Activated gamma-delta T cell treated with Interleukin-2 at 50 U/mL for 16 hours (primary cell): ENCODE results near the gene LARP1B.
"Not testable (repeated sequence)": the region's sequence is repeated elsewhere in the genome, so short reads cannot be mapped to it uniquely, and the experiment has no call there.

ENCODE experiments used
- DNase-seq: peaks from one replicate; pipeline ENCODE4 v3.0.0-alpha.2; 2020

The LARP1B gene

DNA sequence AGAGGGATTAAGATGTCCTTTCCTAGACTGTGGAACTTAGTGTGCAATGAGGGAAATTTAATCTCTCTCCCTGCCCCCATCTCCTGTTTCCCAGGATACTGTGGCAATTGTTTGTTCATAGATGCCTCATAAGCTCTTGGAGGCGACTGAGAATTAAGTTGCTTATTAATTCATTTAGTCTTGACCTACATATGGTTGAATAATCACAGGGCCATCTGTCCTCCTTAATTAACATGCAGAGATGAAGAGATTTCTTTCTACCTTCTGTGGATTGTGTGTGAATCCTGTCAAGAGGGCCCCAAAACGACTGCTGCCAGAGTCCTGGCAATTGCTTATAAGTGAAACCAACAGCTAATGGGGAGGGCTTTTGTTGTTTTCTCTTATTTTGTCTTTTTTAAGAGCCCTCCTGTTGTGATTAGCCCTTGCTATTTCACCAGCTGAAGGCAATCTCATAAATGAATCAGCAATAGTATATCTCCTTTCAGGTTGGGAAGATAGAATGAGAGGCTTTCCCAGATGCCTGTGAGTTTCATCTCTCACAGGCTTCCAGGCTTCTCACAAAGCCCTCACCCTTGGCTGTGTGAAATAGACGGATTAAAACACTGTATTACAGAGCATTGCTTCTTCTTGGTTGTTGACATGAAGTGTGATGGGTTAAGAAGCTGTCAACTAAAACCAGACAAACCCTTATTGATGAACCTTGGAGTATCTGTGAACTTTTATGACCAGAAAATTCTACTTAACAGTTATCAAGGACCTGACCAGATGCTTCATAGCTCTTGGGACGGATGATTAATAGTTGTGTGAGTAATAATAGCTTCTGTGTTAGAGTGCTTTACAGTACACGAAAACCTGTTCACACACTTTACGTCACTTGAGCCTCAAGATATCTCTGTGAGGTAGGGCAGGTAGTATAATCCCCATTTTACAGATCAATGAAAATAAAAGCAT is 168.0 kb downstream of the LARP1B start:
- DNase-seq = no peak

DNA sequence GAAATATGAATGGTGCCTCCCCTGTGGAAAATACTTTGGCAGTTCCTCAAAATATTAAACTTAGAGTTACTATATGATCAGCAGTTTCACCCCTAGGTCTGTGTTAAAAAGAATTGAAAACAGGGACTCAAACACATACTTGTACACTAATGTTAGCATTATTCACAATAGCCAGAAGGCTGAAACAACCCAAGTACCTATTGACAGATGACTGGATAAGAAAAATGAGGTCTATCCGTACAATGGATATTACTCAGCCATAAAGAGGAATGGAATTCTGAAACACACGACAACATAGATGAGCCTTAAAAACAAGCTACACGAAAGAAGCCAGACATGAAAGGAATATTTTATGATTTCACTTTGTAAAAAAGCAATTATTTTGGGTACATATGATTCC is 171.6 kb downstream of the LARP1B start:
- DNase-seq = no peak

GRCh38 chr4:128234836-128235235 is 173.7 kb downstream of the LARP1B start:
- DNase-seq = no peak

DNA sequence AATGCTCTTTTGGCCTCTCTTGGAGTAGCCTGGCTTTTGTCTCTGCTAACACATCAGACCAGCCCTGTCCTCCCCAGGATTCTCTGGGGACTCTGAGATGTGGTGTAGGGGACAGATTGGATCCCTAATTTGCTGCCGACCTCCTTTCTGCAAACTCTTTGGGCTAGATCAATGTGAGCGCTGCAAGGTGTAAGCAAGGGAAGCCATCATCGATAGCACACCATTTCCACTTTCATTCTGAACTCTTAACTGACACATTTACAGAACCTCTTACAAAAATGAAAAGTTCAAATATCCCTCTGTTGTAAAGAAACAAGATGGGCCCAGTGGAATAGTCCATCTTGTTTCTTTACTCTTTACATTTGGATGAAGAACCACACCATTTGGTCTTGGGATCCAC is 179.9 kb downstream of the LARP1B start:
- DNase-seq = no peak

DNA sequence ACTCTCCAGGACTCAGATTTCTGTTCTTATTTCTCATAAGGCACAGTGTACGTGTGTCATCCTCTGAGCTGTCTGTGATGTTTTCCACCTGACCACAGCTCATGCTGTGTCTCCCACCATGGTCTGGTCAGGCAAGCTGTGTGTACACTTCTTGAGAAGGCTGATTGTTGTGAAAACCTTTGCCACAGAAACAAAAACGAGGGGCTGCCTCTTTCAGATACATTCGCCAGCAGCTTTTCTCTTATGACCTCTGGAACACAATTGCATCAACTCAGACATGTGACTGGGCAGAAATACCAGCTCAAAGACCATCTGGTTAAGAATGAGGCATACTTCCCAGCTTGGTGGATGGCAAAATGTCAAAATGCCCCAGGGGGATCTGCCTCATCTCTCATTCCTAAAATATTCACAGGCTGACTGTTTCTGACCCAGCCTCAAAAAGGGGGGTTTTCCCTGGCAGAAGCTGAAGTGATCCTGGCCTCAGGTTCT is 180.4 kb downstream of the LARP1B start:
- no peak for DNase-seq

DNA sequence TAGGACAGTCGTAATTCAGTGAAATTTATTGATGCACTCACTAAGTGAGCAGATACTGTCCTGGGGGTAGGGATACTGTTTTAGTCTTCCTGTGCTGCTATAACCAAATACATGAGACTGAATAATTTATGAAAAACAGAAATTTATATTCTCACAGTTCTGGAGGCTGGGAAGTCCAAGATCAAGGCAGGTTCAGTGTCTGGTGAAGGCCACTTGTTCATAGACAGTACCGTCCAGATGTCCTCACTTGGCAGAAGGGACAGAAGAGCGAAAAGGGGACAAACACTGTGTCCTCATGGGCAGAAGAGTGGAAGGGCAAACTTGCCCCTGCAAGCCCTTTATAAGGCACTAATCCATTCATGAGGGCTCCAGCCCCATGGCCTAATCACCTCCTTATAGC is 180.9 kb downstream of the LARP1B start:
- no peak for DNase-seq

DNA sequence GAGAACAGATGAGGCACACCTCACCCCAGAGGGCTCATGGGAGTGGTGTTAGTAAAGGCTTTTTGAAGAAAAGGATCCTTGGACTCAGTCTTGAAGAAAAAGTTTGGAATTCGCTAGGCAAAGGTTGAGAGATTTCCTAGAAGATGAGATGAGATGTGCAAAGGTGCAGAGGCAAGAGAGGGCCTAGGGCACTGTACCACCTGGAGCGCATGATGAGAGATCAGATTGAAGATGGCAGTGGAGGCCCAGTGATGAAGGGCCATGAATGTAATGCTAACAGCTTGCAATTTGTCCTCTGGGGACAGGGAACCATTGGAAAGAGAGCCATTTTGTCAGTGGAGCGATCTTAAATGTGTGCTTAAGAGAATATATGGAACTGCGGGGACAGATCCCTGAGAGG is 181.5 kb downstream of the LARP1B start:
- DNase-seq = no peak

GRCh38 chr4:128244379-128244778 is 183.3 kb downstream of the LARP1B start:
- no peak for DNase-seq

- not testable (repeated sequence) for DNase-seq
These were observed 184.3 kb downstream of the LARP1B start for GRCh38 chr4:128245391-128245790.

GRCh38 chr4:128247906-128248305 is 186.8 kb downstream of the LARP1B start:
- DNase-seq = no peak

DNA sequence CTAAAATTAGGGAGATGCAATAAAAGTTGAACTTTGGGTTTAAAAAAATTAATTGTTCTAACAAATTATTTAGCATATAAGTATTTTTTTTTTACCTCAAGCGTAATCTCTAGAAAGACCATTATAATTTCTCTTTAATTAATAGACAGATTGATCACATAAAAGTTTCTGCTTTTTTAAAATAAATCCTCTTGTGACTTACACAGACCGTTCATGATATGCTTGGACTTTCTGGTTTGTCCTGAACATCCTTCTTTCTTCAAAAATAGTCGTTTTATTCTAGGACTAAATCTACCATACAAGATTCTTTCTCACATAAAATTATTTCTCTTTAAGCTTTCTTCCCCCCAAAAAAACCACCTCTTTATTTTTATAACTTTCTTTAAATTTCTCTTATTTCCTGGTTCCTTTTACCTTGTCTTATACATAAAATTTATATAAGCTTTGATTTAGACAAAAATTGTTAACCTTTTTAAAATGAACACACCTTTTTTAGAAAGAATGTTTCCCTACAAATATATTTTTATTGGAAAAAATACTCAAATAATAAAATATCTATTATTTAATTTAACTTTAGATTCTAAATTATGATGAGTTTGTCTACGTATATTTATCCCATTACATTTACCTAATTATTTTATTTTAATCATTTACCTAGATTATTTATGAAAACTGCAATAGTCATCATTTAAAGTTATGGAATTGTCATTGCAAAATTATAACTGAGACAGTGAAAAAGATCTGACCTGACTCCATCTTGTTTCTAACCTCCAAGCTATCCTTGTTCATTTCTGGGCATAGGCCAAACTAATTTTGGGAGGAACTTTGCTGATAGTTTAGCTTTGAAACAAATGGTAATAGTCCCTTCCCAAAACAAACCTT is 188.9 kb downstream of the LARP1B start:
- no peak for DNase-seq

DNA sequence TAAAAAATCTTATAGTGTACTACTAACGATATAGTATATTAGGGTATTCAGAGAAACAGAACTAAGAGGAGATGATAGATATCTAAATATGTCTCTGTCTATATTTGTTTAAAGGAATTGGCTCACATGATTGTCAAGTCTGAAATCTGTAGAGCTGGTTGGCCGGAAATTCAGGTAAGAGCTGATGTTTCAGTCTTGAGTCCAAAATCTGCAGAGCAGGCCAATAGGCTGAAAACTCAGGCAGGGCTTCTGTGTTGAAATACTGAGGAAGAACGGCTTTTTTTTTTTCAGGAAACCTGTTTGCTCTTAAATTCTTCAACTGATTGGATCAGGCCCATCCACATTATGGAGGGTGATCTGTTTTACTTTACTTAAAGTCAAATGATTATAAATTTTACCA is 194.8 kb downstream of the LARP1B start:
- DNase-seq = no peak

- DNase-seq = no peak
These were observed 195.4 kb downstream of the LARP1B start for GRCh38 chr4:128256539-128256938.

GRCh38 chr4:128258166-128258565 is 197.1 kb downstream of the LARP1B start:
- DNase-seq = not testable (repeated sequence)

GRCh38 chr4:128259889-128260288 is 198.8 kb downstream of the LARP1B start:
- not testable (repeated sequence) for DNase-seq
